ENCODE data around the gene RTN4RL1. TPM values are rescaled to one million over a fixed set of nuclear protein-coding genes. Genes with fewer than 3 reads are reported as not detected.

The RTN4RL1 gene
- total RNA-seq, 1 donor from 2014 or later, result 0.47 TPM

DNA sequence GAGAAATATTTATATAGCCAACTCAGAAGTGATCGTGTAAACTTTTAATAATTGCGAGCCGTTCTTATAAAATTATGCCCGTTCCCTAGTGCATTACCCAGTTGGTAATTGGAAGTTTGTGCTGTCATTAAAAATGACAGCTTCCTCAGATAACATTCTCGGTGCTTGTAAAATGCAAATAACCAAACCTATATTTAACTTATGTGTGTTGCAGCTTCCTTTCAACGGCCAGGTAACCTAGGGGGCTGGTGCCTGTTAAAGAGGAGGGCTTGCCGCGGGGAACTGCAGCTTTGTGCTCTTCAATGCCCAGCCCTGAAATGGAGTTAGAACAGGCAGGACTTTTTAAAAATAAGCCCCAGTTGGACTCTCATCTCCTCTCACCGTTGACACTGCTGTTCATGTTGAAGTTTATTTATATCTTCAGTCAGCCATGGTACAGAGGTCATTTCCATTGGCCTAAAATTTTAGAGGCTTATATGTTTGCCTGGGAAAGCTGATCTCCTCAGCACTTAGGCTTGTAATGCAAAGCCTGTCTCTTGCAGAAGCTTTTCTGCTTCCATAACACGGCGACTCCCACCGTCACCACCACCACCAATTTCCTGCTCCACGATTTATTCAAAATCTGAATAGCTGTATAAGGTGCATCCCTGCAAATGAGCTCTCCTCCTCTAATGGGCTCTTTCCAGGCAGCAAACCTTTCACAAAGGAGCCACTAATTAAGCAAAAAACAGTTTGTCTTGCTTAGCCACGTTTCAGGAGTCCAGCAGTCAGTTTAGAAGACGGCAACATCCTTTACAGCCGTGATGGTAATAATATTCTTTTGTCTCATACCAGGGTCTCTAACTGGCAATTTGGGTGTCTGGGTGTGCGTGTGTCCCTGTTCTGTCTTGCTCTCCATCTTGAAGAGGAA, 120.6 kb downstream of the RTN4RL1 start:
- Mint-ChIP-seq H3K4me3 (no peak overlapping the region), H3K27ac (ENCODE audit: unreplicated experiment) (no peak overlapping the region), H3K36me3 (ENCODE audit: low read depth) (no peaks in the 10 kb centered on the region), H3K9me3 (no peaks in the 10 kb centered on the region), H3K4me1 (peaks cover 24% of the 10 kb centered on the region), H3K27me3 (ENCODE audit: low read depth) (peaks cover 57% of the 10 kb centered on the region)
- no peak for DNase-seq (ENCODE audit: low read depth, low spot score)
- TF ChIP-seq CTCF (conservative IDR thresholded peaks at IDR 0.05), result no peak

DNA sequence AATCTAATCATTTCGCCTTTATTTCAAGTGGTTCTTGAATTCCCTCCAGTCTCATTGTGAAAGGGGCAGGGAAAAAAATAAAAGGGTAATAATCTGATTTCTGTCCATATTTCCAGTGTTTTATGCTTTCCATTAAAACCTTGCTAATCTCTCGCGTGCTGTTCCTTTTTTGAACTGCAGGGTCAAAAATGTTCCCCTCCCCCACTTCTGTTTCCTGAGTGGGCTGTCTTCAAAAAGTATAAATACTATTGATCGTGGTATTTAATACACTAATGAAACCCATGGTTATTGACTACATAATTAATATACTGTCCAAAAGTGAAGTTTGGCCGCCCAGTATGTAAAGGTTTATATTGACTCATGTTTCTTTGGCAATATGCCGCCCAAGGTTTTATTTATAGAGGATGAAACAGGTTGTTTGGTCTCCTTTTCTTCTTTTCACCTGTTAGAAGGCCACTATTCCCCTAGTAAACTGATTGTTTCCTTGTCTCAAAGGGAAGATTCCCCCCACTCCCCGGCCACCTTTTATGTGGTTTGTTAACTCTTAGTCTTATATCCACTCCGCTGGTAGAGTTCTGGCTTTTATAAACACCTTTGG, 125.6 kb downstream of the RTN4RL1 start:
- H3K4me1 Mint-ChIP-seq, result no peaks in the 10 kb centered on the region
- H3K4me3 Mint-ChIP-seq, result no peak overlapping the region
- no peak for DNase-seq (ENCODE audit: low read depth, low spot score)
- TF ChIP-seq CTCF (conservative IDR thresholded peaks at IDR 0.05), result peak; percentile 53
- peaks cover 11% of the 10 kb centered on the region for H3K27me3 Mint-ChIP-seq (ENCODE audit: low read depth)
- peaks cover 8% of the 10 kb centered on the region for H3K36me3 Mint-ChIP-seq (ENCODE audit: low read depth)
- H3K27ac Mint-ChIP-seq (ENCODE audit: unreplicated experiment), result no peak overlapping the region
- H3K9me3 Mint-ChIP-seq, result no peaks in the 10 kb centered on the region

DNA sequence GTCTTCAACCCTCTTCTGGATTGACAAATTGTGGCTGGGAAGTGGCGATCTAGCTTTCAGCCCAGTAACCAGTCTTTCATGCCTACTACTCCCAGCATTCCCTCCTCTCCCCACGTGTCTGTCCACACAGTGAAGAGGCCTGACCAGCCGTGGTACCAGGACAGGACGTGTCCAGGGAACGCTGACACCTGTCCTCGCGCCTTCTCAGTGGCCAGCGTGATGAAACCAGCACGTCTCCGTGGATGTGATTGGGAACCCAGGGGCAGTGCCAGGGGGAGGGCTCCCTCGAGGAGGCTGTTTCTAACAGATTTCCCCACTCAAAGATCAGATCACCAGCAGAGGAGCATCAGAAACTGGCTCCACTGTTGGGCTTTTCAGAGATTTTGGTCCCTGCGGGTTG, 126.3 kb downstream of the RTN4RL1 start:
- H3K4me3 Mint-ChIP-seq, result no peak overlapping the region
- H3K27me3 Mint-ChIP-seq (ENCODE audit: low read depth), result peaks cover 5% of the 10 kb centered on the region
- no peaks in the 10 kb centered on the region for H3K4me1 Mint-ChIP-seq
- peaks cover 8% of the 10 kb centered on the region for H3K36me3 Mint-ChIP-seq (ENCODE audit: low read depth)
- no peaks in the 10 kb centered on the region for H3K9me3 Mint-ChIP-seq
- TF ChIP-seq CTCF (conservative IDR thresholded peaks at IDR 0.05), result no peak
- H3K27ac Mint-ChIP-seq (ENCODE audit: unreplicated experiment), result no peak overlapping the region
- no peak for DNase-seq (ENCODE audit: low read depth, low spot score)

GRCh38 chr17:1898332-1898731, 126.8 kb downstream of the RTN4RL1 start:
- H3K27ac Mint-ChIP-seq (ENCODE audit: unreplicated experiment), result no peak overlapping the region

GRCh38 chr17:1897105-1897656, 128.0 kb downstream of the RTN4RL1 start:
- H3K27me3 Mint-ChIP-seq (ENCODE audit: low read depth), result no peaks in the 10 kb centered on the region
- no peak overlapping the region for H3K4me3 Mint-ChIP-seq
- DNase-seq (ENCODE audit: low read depth, low spot score), result no peak
- no peaks in the 10 kb centered on the region for H3K4me1 Mint-ChIP-seq
- peaks cover 8% of the 10 kb centered on the region for H3K36me3 Mint-ChIP-seq (ENCODE audit: low read depth)
- TF ChIP-seq CTCF (conservative IDR thresholded peaks at IDR 0.05), result no peak
- no peak overlapping the region for H3K27ac Mint-ChIP-seq (ENCODE audit: unreplicated experiment)
- no peaks in the 10 kb centered on the region for H3K9me3 Mint-ChIP-seq

More at GRCh38 chr17:1898332-1898731, 126.8 kb downstream of the RTN4RL1 start:
- Mint-ChIP-seq H3K9me3 (no peaks in the 10 kb centered on the region), H3K4me3 (no peak overlapping the region), H3K36me3 (ENCODE audit: low read depth) (peaks cover 8% of the 10 kb centered on the region), H3K4me1 (no peaks in the 10 kb centered on the region), H3K27me3 (ENCODE audit: low read depth) (peaks cover 3% of the 10 kb centered on the region)
- TF ChIP-seq CTCF (conservative IDR thresholded peaks at IDR 0.05), result no peak
- DNase-seq (ENCODE audit: low read depth, low spot score), result no peak
